GM18498 (cell line): ENCODE results near the gene EVI5L.
"Not testable (repeated sequence)": the region's sequence is repeated elsewhere in the genome, so short reads cannot be mapped to it uniquely, and the experiment has no call there.

Source experiments
- ATAC-seq: cut with Tn5 transposase; IDR thresholded peaks from one replicate; pipeline ENCODE4 v1.9.1; 2021; ENCODE audit warnings: mild to moderate bottlenecking, moderate library complexity; ENCODE audit not compliant: unreplicated experiment

EVI5L gene

GRCh38 chr19:7871437-7872305, 41.7 kb downstream of the EVI5L start:
- no peak for ATAC-seq

DNA sequence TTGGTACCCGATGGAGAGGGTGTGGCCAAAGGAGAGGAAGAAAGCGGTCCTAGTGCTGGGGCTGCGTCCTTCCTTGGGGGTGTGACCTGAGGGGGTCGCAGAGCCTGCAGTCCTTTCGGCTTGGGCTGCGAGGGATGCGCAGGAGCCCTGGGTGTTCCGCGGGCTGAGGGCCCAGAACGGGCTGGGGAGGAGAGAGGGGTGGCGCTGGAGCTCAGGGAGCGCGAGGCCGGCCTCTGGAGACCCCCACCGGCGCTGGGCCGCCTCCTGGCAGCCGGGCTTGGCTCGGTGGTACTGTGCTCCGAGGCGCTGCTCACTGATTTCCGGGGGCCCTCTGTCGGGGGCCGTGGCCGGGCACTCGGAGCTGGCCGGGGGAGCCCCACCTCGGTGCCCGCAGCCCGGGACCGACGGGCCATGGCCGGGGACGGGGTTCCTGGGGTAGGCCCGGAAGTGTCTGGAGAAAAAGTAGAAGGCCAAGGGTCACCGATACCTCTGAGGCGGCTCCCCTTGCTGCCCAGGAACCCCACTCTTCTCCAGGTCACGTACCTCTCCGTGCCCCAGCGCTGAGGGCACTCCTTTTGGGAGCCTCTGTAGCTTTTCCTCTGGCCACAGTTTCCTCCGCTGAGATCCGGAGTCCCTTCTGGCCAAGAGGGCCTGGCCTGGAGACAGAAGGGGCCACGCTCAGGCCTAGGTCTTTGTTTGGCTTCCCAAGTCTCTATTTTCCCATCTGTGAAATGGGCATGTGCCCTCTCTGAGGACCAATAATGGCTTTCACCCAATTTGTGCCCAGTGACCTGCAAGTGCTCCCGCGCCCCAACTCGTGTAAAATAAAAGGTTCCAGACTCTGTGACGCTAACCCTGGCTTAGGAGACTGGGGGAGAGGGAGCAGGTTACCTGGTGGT, 42.5 kb downstream of the EVI5L start:
- no peak for ATAC-seq

- ATAC-seq = no peak
Observed at GRCh38 chr19:7873304-7874075, 43.5 kb downstream of the EVI5L start.

- ATAC-seq = no peak
Observed at GRCh38 chr19:7874076-7874896, 44.3 kb downstream of the EVI5L start, which contains the start of gene PRR36. PRR36 (minus strand) TSS chr19:7874390; CDS start chr19:7873689, 701 bp downstream.

DNA sequence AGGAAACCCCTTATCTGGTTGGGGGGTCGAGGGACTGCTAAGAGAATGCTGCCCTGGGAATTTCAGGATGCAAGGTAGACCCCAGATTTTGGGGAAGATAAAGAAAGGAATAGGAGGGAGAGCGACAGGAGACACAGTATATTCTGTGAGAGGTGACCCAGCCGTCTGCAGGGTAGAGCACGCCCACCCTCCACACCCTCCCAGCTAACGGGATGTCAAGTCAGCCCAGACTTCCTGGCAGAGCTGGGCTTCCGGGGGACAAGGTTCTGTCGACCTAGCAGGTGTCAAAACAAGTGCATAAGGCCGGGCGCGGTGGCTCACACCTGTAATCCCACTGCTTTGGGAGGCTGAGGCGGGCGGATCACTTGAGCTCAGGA, 44.9 kb downstream of the EVI5L start:
- no peak for ATAC-seq

DNA sequence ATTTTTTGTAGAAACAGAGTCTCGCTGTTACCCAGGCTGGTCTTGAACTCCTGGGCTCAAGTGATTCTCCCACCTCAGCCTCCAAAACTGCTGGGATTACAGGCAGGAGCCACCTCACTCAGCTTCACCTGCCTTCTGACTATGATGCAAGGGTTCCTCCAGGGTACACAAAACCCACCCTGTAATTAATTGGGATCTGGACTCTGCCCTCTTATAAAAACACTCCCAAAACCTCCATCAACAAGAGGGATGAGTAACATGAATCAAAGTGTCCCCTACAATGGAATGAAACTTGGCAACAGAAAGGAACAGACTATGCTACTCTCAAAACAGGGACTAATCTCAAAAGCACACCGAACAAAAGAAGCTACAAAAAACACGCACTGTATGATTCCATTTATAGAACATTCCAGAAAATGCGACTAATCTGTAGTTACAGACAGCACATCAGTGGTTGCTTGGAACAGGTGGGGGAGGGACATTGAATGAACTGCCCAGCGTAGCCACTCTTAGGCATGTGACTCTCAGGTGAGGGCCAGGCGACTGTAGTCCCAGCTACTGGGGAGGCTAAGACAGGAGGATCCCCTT, 47.3 kb downstream of the EVI5L start:
- no peak for ATAC-seq

- no peak for ATAC-seq
Observed at GRCh38 chr19:7879111-7879807, 49.2 kb downstream of the EVI5L start.

DNA sequence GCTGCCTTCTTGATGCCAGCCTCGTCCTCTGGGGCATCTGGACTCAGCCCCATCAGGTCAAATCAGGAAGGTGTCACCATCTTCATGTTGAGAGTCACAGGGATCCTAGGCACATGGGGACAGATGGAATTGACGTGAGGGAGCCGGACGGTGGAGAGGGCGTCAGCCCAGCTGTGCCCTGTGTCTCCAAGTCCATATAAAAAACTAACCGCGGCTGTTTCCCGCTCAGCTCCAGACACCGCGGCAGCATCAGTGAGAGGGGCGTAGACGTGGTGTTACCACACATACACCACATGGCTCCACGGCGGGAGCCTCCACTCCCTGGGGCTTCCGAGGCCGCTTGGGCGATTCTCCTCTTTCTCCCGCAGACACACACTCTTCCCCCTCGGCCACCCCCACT, 49.8 kb downstream of the EVI5L start:
- ATAC-seq = no peak

DNA sequence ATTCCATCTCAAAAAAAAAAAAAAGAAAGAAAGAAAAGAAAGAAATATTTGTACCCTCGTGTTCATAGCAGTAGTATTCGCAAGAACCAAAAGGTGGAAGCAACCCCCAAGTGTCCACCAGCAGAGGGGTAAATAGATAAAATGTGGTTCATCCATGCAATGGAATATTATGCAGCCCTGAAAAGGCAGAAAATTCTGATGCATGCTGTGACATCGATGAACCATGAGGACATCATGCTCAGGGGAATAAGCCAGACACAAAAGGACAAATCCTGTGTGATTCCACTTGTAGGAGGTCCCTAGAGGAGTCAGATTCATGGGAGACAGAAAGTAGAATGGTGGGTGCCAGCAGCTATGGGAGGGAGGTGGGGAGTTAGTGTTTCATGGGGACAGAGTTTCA, 51.9 kb downstream of the EVI5L start:
- ATAC-seq = no peak

DNA sequence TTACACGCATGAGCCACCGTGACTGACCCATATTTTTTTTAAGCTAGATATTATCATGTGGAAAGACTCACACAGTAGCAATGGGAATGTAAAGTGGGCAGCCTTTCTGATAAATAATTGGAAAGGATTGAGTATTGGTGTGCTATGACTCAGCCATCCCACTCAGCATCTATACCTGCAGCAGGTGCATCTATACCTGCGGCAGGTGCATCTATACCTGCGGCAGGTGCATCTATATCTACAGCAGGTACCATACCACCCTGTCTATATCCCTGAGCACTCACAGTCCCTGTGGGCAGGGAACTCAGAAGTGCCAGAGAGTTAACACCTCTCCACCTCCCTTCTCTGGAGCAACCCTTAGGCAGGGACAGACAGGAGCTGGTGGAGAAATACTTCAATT, 53.1 kb downstream of the EVI5L start:
- no peak for ATAC-seq

- ATAC-seq = no peak
Observed at GRCh38 chr19:7883796-7884570, 54.0 kb downstream of the EVI5L start.

- ATAC-seq = no peak
Observed at GRCh38 chr19:7885818-7886217, 55.8 kb downstream of the EVI5L start.

GRCh38 chr19:7887408-7888144, 57.6 kb downstream of the EVI5L start:
- ATAC-seq = no peak

- no peak for ATAC-seq
Observed at GRCh38 chr19:7888145-7888825, 58.3 kb downstream of the EVI5L start, which contains the start of gene LRRC8E. LRRC8E (plus strand) TSS chr19:7888510; CDS start chr19:7895604, 7,094 bp downstream.

DNA sequence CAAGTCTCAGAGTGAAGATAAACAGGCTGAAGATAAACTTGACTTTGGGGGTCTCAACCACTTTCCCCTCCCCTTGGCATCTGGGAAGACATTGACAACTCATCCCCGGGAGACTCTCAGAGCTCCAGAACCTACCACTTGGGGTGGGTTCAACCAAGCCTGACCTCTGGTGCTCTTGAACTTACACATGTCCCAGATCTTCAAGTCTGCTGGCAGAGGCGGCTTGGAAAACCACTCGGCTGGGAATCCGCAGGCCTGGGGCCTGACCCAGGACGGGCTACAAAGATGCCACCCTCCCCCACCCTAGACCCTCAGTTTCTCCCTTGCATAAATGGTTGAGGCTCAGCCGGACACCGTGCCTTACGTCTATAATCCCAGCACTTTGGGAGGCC, 58.8 kb downstream of the EVI5L start:
- ATAC-seq = no peak

DNA sequence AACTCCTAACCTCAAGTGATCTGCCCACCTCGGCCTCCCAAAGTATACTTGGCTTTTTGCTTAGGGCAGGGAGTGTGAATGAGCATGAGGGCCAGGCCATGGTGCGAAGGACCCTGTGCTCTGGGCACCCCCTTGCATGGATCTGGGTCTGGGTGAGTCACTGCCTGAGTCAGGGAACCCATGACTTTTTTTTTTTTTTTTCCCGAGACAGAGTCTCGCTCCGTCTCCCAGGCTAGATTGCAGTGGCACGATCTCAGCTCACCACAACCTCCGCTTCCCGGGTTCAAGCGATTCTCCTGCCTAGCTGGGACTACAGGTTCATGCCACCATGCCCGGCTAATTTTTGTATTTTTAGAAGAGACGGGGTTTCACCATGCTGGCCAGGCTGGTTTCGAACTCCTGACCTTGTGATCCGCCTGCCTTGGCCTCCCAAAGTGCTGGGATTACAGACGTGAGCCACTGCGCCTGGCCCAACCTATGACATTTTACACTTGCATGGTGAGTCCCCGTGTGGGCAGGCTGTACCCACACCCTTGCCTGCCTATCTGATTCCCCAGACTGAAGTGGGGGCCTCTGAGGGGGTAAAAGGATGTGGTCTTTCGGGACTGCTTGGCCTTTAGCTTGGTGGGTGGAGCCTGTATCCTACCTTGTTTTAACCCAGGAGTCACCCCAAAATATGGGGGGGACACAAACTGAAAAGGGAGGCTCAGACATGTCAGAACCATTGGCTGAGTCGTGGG, 63.5 kb downstream of the EVI5L start:
- not testable (repeated sequence) for ATAC-seq
